DND-41 (cell line): ENCODE results near the gene RPL35A.
A peak's percentile ranks its signal among the peaks of the same experiment; 100 is the strongest.

Source experiments
- ATAC-seq: fragments of 200-7000 bp; cut with Tn5 transposase; 3 replicates; pipeline ENCODE4 v1.9.1; 2021; ENCODE audit warnings: low read depth; ENCODE audit not compliant: insufficient read depth
- DNase-seq: peaks from one replicate; pipeline ENCODE4 v3.0.0-alpha.2; 2020
- H2AFZ ChIP-seq: 2 replicates; pipeline ENCODE4 v1.6.0; 2012; ENCODE audit warnings: low read depth, low read length
- H3K27ac ChIP-seq: 2 replicates; pipeline ENCODE4 v1.5.1; 2012; ENCODE audit warnings: low read length, inconsistent platforms
- H3K27me3 ChIP-seq: fragments of 200-600 bp; sonication (generic); 2 replicates; pipeline ENCODE4 v1.6.0; 2012; ENCODE audit warnings: low read length, mild to moderate bottlenecking, inconsistent platforms; ENCODE audit not compliant: insufficient read depth, poor library complexity
- H3K36me3 ChIP-seq: 2 replicates; pipeline ENCODE4 v1.5.1; 2012; ENCODE audit warnings: low read length, inconsistent platforms; ENCODE audit not compliant: insufficient read depth
- H3K4me1 ChIP-seq: 2 replicates; pipeline ENCODE4 v1.5.1; 2012; ENCODE audit warnings: mild to moderate bottlenecking, low read length; ENCODE audit not compliant: insufficient read depth
- H3K4me2 ChIP-seq: 2 replicates; pipeline ENCODE4 v1.6.0; 2012; ENCODE audit warnings: mild to moderate bottlenecking, moderate library complexity, low read length, inconsistent platforms; ENCODE audit not compliant: insufficient read depth
- H3K4me3 ChIP-seq, 2 experiments: fragments of 200-600 bp in 1 of 2; shearing (Covaris generic) in 1 of 2; 2 replicates each; pipeline ENCODE4 v1.5.1; 2012 to 2016; ENCODE audit warnings: inconsistent platforms in 2 of 2, low read length in 2 of 2, mild to moderate bottlenecking in 2 of 2, low read depth in 1 of 2, moderate library complexity in 1 of 2
- H3K79me2 ChIP-seq: 2 replicates; pipeline ENCODE4 v1.6.0; 2012; ENCODE audit warnings: low read length, inconsistent platforms; ENCODE audit not compliant: insufficient read depth
- H3K9ac ChIP-seq: 2 replicates; pipeline ENCODE4 v1.6.0; 2012; ENCODE audit warnings: low read depth, mild to moderate bottlenecking, inconsistent platforms, low read length, moderate library complexity
- H3K9me3 ChIP-seq: 2 replicates; pipeline ENCODE4 v1.5.1; 2012; ENCODE audit warnings: low read length, moderate library complexity, mild to moderate bottlenecking, inconsistent platforms; ENCODE audit not compliant: insufficient read depth, severe bottlenecking
- H4K20me1 ChIP-seq: 2 replicates; pipeline ENCODE4 v1.6.0; 2012; ENCODE audit warnings: low read length; ENCODE audit not compliant: insufficient read depth
- CTCF ChIP-seq: IDR thresholded peaks from 2 replicates; pipeline ENCODE4 v1.5.1; 2012; ENCODE audit warnings: borderline replicate concordance, low read length, moderate library complexity, mild to moderate bottlenecking; ENCODE audit not compliant: poor library complexity, severe bottlenecking; ENCODE audit errors: extremely low read depth
- EZH2 ChIP-seq: IDR thresholded peaks from 3 replicates; pipeline ENCODE4 v1.6.1; 2012; ENCODE audit warnings: borderline replicate concordance, low read depth, mild to moderate bottlenecking, moderate library complexity, low read length, inconsistent platforms; ENCODE audit not compliant: severe bottlenecking

Gene RPL35A

GRCh38 chr3:197952440-197952839 lies 2.5 kb downstream of the RPL35A start:
- peaks cover 47% of the 10 kb centered on the region for H3K4me1 ChIP-seq
- no peaks in the 10 kb centered on the region for H3K9me3 ChIP-seq
- peaks cover 67% of the 10 kb centered on the region for H3K36me3 ChIP-seq
- H4K20me1 ChIP-seq = peaks cover 41% of the 10 kb centered on the region
- no peak overlapping the region for H3K27ac ChIP-seq
- H3K4me2 ChIP-seq = peak overlapping the region; percentile 82; the same call in 1 of the 2 replicates
- no peak overlapping the region for H3K4me3 ChIP-seq
- no peaks in the 10 kb centered on the region for H3K27me3 ChIP-seq
- H3K79me2 ChIP-seq = peaks cover 41% of the 10 kb centered on the region
- TF ChIP-seq EZH2 (no peak), CTCF (no peak)
- no peak overlapping the region; the same call in 1 of the 2 replicates for H3K9ac ChIP-seq
- DNase-seq (no peak), ATAC-seq (no peak)
- H2AFZ ChIP-seq = no peak overlapping the region

GRCh38 chr3:197953325-197953724 lies 3.3 kb downstream of the RPL35A start:
- H3K9ac ChIP-seq = no peak overlapping the region
- no peaks in the 10 kb centered on the region for H3K9me3 ChIP-seq
- peaks cover 41% of the 10 kb centered on the region for H3K79me2 ChIP-seq
- no peak overlapping the region for H3K27ac ChIP-seq
- peaks cover 67% of the 10 kb centered on the region for H3K36me3 ChIP-seq
- ATAC-seq (no peak), DNase-seq (no peak)
- TF ChIP-seq CTCF (no peak), EZH2 (no peak)
- peaks cover 41% of the 10 kb centered on the region for H4K20me1 ChIP-seq
- H3K4me2 ChIP-seq = peak overlapping the region; percentile 37; the same call in 1 of the 2 replicates
- peaks cover 51% of the 10 kb centered on the region for H3K4me1 ChIP-seq
- no peak overlapping the region; a peak in 1 of 4 replicates for H3K4me3 ChIP-seq
- no peaks in the 10 kb centered on the region for H3K27me3 ChIP-seq
- no peak overlapping the region for H2AFZ ChIP-seq

GRCh38 chr3:197953881-197954280 lies 3.9 kb downstream of the RPL35A start:
- DNase-seq = no peak
- Histone ChIP-seq H3K4me3 (no peak overlapping the region), H3K9ac (no peak overlapping the region), H3K4me2 (peak overlapping the region; percentile 37; the same call in 1 of the 2 replicates), H3K36me3 (peaks cover 67% of the 10 kb centered on the region), H3K79me2 (peaks cover 41% of the 10 kb centered on the region), H2AFZ (no peak overlapping the region), H4K20me1 (peaks cover 41% of the 10 kb centered on the region), H3K27me3 (no peaks in the 10 kb centered on the region), H3K9me3 (no peaks in the 10 kb centered on the region), H3K27ac (no peak overlapping the region), H3K4me1 (peaks cover 54% of the 10 kb centered on the region)
- no peak for ATAC-seq
- TF ChIP-seq EZH2 = no peak
- TF ChIP-seq CTCF = no peak

GRCh38 chr3:197955892-197956477 lies 6.0 kb downstream of the RPL35A start:
- Histone ChIP-seq H2AFZ (no peak overlapping the region), H3K9ac (no peak overlapping the region), H3K9me3 (no peaks in the 10 kb centered on the region), H3K27me3 (no peaks in the 10 kb centered on the region), H3K36me3 (peaks cover 59% of the 10 kb centered on the region), H3K27ac (no peak overlapping the region), H3K4me2 (no peak overlapping the region), H3K4me3 (no peak overlapping the region), H3K79me2 (peaks cover 31% of the 10 kb centered on the region), H3K4me1 (peaks cover 61% of the 10 kb centered on the region), H4K20me1 (peaks cover 35% of the 10 kb centered on the region)
- DNase-seq = no peak
- TF ChIP-seq EZH2 (no peak), CTCF (no peak)
- ATAC-seq = no peak
